Stomach (tissue), 4 donors: ENCODE results near the gene IFNG-AS1.

Source experiments
- EP300 ChIP-seq: sonication (generic); formaldehyde crosslinking; IDR thresholded peaks from one replicate; pipeline ENCODE4 v1.6.1; 2017; ENCODE audit warnings: antibody characterized with exemption
- TF ChIP-seq, protein P1 (sequence below), 7 experiments: fragments of 450-650 bp in 4 of 7; fragments of 200-600 bp in 3 of 7; sonication (generic) in 3 of 7; IDR thresholded peaks; one replicate each; pipeline ENCODE4 v1.5.1; 2016 to 2019; ENCODE audit warnings: antibody characterized with exemption in 7 of 7, control low read depth in 2 of 7, mild to moderate bottlenecking in 1 of 7

- TF ChIP-seq, protein P1, sequence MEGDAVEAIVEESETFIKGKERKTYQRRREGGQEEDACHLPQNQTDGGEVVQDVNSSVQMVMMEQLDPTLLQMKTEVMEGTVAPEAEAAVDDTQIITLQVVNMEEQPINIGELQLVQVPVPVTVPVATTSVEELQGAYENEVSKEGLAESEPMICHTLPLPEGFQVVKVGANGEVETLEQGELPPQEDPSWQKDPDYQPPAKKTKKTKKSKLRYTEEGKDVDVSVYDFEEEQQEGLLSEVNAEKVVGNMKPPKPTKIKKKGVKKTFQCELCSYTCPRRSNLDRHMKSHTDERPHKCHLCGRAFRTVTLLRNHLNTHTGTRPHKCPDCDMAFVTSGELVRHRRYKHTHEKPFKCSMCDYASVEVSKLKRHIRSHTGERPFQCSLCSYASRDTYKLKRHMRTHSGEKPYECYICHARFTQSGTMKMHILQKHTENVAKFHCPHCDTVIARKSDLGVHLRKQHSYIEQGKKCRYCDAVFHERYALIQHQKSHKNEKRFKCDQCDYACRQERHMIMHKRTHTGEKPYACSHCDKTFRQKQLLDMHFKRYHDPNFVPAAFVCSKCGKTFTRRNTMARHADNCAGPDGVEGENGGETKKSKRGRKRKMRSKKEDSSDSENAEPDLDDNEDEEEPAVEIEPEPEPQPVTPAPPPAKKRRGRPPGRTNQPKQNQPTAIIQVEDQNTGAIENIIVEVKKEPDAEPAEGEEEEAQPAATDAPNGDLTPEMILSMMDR (IDR thresholded peaks at IDR 0.05): no peak
- no peak for TF ChIP-seq EP300
Measured at GRCh38 chr12:67980391-67980790, 8.9 kb upstream of the IFNG-AS1 start.
